NCI-H2029 (cell line): ENCODE results near the gene INPP4A.

ENCODE experiments used
- DNase-seq: peaks from one replicate; lab custom pipeline; 2025; lab: John Stamatoyannopoulos, UW

INPP4A gene

GRCh38 chr2:98460573-98461497, 16.2 kb downstream of the INPP4A start:
- DNase-seq, result no peak

DNA sequence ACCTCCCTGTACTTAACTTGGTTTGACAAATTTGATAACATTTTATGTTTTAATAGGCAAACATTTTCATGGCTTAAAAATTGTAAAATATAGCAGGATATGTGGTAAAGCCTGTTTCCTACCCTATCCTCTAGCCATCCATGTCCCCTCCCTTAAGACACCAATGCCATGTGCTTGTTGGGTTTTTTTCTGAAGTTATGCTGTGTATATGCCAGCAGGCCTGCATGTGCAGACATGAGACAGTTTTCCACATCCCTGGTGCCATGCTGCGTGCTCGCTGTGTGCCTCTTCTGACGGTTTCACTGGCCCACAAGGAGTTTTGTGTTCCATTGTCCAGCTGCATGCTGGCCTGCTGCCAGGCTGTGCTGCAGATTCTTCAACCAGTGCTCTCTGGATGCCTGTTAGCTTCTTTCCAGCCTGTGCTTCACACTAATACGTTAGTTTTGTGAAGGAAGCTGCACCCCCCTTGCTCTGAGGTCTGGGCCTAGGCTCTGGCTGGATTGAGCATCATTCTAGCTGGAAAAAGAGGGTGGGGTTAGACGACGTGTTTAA, 16.9 kb downstream of the INPP4A start:
- no peak for DNase-seq

GRCh38 chr2:98463081-98463481, 18.4 kb downstream of the INPP4A start:
- DNase-seq, result no peak

- DNase-seq, result no peak
Observed at GRCh38 chr2:98463551-98463971, 18.9 kb downstream of the INPP4A start.

- no peak for DNase-seq
Observed at GRCh38 chr2:98463988-98464771, 19.5 kb downstream of the INPP4A start.

DNA sequence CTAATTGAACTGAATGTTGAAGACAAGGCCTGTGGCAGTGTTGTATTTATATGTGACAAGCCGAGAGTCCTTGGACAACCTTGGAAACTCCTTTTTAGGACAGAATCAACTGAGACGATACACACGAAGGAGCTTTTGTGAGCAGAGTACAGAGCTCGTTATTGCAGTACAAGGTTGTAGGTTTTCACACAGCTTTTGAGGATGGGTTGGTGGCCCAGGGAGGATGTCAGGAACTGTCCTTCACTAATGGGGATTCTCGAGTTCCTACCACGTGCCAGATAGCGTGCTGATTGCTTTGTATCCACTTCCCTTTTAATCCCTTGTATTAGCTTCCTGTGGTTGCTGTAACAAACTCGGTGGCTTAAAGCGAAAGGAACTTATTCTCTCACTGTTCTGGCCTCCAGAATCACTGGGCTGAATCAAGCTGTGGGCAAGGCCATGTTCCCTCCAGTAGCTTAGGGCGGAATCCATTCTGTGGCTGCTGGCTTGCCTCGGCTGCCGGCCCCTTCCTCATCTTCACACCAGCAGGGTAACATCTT, 20.2 kb downstream of the INPP4A start:
- no peak for DNase-seq

DNA sequence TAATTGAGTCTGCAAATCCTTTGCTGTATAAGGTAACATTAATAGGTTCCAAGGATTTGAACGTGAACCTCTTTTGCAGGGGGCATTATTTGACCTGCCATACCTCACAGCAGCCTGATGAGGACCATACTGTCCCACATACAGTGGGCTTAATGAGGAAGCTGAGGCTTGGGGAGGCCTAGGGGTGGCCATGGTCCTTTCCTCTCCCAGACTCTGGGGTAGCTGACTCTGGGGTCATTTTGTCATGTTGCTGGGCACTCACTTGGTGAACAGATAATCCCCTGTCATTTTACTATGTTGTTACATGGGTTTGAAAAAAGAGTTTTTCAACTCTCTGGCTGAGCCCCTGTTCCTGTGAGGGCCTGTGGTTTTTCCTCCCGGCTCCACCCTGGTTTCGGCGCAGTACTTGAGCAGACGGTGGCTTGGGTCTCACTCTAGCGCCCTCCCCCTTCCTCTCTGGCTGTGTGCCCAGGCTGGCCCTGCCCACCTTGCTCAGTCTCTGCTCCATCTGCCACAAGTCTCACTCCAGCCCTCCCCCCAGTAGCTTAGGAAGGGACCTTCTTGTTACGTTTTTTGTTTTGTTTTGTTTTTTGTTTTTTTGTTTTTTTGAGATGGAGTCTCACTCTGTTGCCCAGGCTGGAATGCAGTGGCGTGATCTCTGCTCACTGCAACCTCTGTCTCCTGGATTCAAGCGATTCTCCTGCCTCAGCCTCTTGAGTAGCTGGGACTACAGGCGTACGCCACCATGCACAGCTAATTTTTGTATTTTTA, 21.0 kb downstream of the INPP4A start:
- peak; percentile 7 for DNase-seq

DNA sequence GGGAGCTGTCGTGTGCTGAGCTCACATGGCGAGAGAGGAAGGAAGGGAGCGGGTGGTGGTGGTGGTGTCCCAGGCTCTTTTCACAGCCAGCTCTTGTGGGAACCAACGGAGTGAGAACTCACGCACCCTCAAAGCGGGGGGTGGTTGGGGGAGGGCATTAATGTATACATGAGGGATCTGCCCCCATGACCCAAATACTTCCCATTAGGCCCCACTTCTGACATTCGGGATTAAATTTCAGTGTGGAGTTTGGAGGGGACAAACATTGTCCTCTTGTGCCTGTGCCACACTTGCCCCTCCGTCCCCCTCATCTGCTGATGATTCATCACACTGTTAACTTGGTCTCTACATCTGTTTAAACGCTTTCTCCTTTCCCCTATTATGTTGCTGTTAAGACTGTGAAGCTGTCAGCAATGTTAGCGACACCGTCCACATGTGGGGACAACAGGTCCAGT, 22.5 kb downstream of the INPP4A start:
- DNase-seq, result no peak

GRCh38 chr2:98467652-98468051, 23.0 kb downstream of the INPP4A start:
- no peak for DNase-seq

- no peak for DNase-seq
Observed at GRCh38 chr2:98468621-98469236, 24.1 kb downstream of the INPP4A start.

DNA sequence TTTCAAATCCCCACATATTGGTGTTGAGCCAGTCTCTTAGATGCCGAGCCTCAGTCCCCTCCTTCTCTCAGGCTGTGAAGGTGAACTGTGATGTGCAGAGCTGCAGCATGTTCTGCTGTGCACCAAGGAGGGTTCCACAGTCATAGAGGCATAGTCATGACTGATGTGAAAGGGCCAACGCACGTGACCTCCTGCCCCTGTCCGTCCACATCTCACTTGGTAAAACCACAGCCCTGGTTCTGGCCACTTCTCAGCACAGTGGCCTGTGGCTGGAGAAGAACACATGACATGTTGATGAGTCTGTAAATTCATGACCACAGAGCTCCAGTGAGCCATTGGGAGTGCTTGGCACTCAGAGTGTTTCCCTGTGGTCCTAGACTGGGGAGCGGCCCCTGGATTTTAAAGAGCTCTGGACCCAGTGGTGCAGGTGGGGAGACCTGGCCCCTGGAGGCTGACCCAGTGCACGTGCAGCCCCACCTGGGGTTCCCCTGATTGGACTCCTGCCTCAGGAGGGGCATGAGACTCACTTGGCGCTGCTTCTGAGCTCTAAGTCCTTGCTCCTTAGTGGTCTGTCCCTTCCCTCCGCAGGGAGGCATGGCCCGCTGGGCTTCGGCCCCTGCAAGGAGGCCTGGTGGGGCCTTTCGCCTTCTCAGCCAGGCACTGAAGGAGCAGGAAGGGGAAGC, 25.3 kb downstream of the INPP4A start:
- no peak for DNase-seq

GRCh38 chr2:98470851-98471255, 26.2 kb downstream of the INPP4A start:
- DNase-seq, result no peak

DNA sequence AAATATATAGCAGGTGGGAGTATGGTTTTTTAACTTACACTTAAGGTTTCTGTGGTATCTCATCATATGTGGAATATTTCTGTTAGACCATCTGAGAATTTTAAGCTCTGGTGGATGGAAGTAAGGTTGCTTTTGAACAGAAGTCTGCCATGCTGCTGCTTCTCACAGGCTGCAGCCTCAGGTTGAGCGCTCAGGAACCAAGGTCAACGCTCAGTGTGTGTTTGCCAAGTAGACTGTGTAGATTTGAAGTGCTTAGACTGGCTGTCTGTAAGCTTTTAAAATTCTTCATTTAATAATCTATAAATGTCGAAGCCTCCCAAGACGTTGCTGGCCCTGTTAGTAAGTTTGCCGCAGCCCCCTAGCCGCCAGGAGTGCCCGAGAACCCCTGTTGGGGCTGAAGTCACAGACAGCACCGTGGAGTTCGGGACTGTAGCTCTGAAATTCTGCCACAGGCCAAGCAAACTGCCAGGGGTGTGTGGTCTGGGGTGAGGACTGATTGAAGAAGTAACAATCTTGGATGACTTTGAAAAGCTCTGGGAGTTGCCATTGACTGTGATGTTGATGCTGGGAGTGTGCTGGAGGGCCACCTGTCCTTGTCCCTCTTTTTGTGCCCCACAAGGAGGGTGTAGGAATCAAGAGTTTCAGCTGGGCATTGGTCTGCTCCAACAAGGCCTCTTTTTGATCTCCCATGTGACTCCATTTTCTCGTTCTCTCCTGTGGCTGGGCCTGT, 26.9 kb downstream of the INPP4A start:
- no peak for DNase-seq

- peak; percentile 8 for DNase-seq
Observed at GRCh38 chr2:98472132-98472650, 27.5 kb downstream of the INPP4A start.

GRCh38 chr2:98472961-98473746, 28.5 kb downstream of the INPP4A start:
- DNase-seq, result no peak

DNA sequence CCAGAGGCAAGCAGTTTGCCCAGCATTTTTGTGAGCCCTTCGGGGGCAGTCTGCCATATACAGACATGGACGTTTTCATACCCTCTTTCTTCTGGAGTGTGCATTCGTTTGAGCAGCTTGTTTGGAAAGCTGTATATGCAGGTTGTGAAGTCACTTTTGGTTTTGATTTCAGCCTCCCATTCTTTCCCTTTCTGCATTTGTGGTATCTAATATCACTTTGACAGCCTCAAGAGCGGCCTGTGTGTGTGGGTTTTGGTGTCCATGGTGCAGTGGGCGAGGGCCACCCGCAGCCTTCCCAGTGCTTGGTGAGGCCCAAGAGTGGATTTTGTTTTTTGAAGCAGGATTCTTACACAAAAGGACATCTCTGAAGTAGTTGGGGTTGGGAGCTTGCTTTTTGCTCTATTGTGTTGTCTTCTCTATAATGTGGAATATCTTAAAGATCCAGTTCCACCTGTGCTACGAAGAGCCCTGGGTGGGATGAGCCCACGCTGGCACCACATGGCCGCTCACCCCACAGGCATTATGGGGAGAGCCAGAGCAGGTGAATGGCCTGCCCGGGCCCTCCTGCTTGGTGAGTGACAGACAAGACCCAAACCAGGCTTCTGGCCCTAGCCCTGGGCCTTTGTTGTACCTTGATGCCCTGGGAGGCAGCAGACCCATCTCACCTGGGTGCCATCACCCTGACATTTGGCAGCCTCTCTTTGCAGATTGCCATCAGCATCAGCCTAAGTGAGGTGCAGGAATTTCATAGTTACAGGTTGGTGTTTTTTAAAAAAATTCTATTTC, 29.5 kb downstream of the INPP4A start:
- DNase-seq, result peak; percentile 39

DNA sequence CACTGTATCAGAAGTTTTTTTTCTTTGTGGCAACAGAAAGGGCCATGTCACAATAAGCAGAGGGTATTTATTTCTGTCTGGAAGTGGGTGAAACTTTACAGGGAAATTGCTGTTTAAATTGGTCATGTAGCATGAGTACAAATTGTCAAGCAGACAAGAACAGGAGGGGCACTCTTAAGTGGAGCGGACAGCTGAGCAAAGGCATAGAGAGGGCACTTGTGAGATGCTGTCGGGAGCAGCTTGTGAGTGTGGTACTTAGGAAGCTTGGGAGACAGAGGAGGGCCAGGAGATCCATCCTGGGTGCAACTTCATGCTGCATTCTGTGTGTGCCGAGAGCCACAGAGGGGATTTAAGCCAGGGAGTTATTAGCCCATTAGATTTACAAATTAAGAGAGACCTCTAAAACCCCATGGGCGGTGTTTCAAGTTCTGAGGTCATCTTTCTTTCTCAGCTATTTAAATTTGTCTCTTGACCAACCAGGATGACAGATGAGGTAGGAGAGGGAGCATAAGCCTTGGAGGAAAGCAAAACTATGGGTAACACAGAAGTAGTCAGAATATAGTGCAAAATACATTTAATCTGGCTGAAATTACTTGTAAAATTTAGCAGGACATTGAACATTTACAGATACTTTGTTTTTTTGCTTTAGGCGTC, 30.4 kb downstream of the INPP4A start:
- DNase-seq, result peak; percentile 39
